ENCODE measurements around the gene SHISA8. TPM values are rescaled to one million over a fixed set of nuclear protein-coding genes. Genes with fewer than 3 reads are reported as not detected.

The SHISA8 gene
- total and polyA plus RNA-seq, 8 donors, result 0.15 TPM; not detected in 7

- no peaks in the 10 kb centered on the region for H3K9me3 ChIP-seq
- intact Hi-C loops (cut with DNase I; ENCODE audit: low total_unique reads), result no loop called here
- H3K27ac ChIP-seq, result no peak overlapping the region
- WGBS, 5 donors, result 92 to 97% (median 96%) methylated on average over 2 of the region's 2 CpGs
- no peak for DNase-seq
- no peaks in the 10 kb centered on the region for H3K4me1 ChIP-seq
- TF ChIP-seq EP300 (IDR thresholded peaks at IDR 0.05), result no peak
- no peak for TF ChIP-seq POLR2AphosphoS5 (IDR thresholded peaks at IDR 0.05)
- no peak for TF ChIP-seq CTCF (IDR thresholded peaks at IDR 0.05)
- TF ChIP-seq POLR2A (IDR thresholded peaks at IDR 0.05), result no peak
- H3K4me3 ChIP-seq, result no peak overlapping the region
- peaks cover 83 to 100% (median 100%) of the 10 kb centered on the region in 4 donors for H3K36me3 ChIP-seq
- H3K27me3 ChIP-seq, result no peaks in the 10 kb centered on the region
Observed at GRCh38 chr22:41885116-41885515, 29.8 kb downstream of the SHISA8 start.

- Histone ChIP-seq H3K27ac (no peak overlapping the region), H3K4me3 (no peak overlapping the region), H3K36me3 (peaks cover 83 to 100% (median 100%) of the 10 kb centered on the region in 4 donors), H3K9me3 (no peaks in the 10 kb centered on the region), H3K27me3 (no peaks in the 10 kb centered on the region), H3K4me1 (no peaks in the 10 kb centered on the region)
- TF ChIP-seq POLR2A (IDR thresholded peaks at IDR 0.05), result no peak
- TF ChIP-seq CTCF (IDR thresholded peaks at IDR 0.05), result no peak
- no peak for TF ChIP-seq POLR2AphosphoS5 (IDR thresholded peaks at IDR 0.05)
- TF ChIP-seq EP300 (IDR thresholded peaks at IDR 0.05), result no peak
- WGBS, 5 donors, result 84 to 96% (median 89%) methylated on average over 2 of the region's 2 CpGs
- intact Hi-C loops (cut with DNase I; ENCODE audit: low total_unique reads), result no loop called here
- DNase-seq, result no peak
Observed at GRCh38 chr22:41883400-41883799, 31.5 kb downstream of the SHISA8 start.

- Histone ChIP-seq H3K9me3 (no peaks in the 10 kb centered on the region), H3K36me3 (peaks cover 80 to 100% (median 100%) of the 10 kb centered on the region in 4 donors), H3K27ac (no peak overlapping the region), H3K4me1 (no peaks in the 10 kb centered on the region), H3K27me3 (no peaks in the 10 kb centered on the region), H3K4me3 (no peak overlapping the region)
- DNase-seq, result no peak
- TF ChIP-seq CTCF (IDR thresholded peaks at IDR 0.05), result no peak
- TF ChIP-seq EP300 (IDR thresholded peaks at IDR 0.05), result no peak
- no peak for TF ChIP-seq POLR2A (IDR thresholded peaks at IDR 0.05)
- no peak for TF ChIP-seq POLR2AphosphoS5 (IDR thresholded peaks at IDR 0.05)
- intact Hi-C loops (cut with DNase I; ENCODE audit: low total_unique reads), result no loop called here
- WGBS, 5 donors, result 94 to 97% (median 96%) methylated on average over 16 of the region's 16 CpGs
Observed at GRCh38 chr22:41880653-41881052, 34.2 kb downstream of the SHISA8 start.

DNA sequence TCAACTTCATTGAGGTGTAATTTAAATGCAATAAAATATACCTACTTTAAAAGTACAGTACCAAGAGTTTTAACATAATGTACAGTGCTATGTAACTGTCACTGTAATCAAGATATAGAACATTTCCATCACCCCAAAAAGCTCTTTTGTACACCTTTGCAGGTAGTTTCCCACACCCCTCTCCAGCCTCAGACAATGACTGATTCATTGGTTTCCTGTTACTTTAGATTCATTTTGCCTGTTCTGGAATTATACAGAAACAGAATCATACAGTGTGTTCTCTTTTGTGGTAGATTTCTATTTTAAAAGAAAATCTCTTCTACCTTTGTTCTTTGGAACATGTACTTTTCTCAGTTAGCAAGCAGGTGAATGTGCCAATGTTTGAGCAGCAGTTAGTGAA, 38.2 kb downstream of the SHISA8 start:
- Histone ChIP-seq H3K36me3 (peaks cover 62 to 100% (median 100%) of the 10 kb centered on the region in 4 donors), H3K4me1 (no peaks in the 10 kb centered on the region)
- intact Hi-C loops (cut with DNase I; ENCODE audit: low total_unique reads), result no loop called here

More for the DNA sequence above, 38.2 kb downstream of the SHISA8 start:
- TF ChIP-seq POLR2AphosphoS5 (IDR thresholded peaks at IDR 0.05), result no peak
- TF ChIP-seq CTCF (IDR thresholded peaks at IDR 0.05), result no peak
- no peak for TF ChIP-seq EP300 (IDR thresholded peaks at IDR 0.05)
- TF ChIP-seq POLR2A (IDR thresholded peaks at IDR 0.05), result no peak
- Histone ChIP-seq H3K9me3 (no peaks in the 10 kb centered on the region), H3K27ac (no peak overlapping the region), H3K27me3 (no peaks in the 10 kb centered on the region), H3K4me3 (no peak overlapping the region)
- no peak for DNase-seq

All from stomach (tissue), 9 donors.